HAP-1 (cell line): ENCODE measurements around the gene ATXN8OS.

Experiments used
- DNase-seq, 2 experiments: peaks; one replicate each; pipeline ENCODE4 v3.0.0-alpha.2; 2016 to 2020; ENCODE audit warnings: low spot score in 2 of 2
- H3K27me3 ChIP-seq: fragments of 250-450 bp; sonication (Bioruptor Pico); 2 replicates; pipeline ENCODE4 v1.5.1; 2020; ENCODE audit warnings: low read depth, mild to moderate bottlenecking, moderate library complexity
- H3K36me3 ChIP-seq: fragments of 250-450 bp; sonication (Bioruptor Pico); replicated peaks from 2 replicates; pipeline ENCODE4 v1.5.1; 2020; ENCODE audit warnings: mild to moderate bottlenecking
- H3K4me1 ChIP-seq: fragments of 250-450 bp; sonication (Bioruptor Pico); 2 replicates; pipeline ENCODE4 v1.5.1; 2020; ENCODE audit warnings: mild to moderate bottlenecking
- H3K4me3 ChIP-seq: fragments of 250-450 bp; sonication (Bioruptor Pico); 2 replicates; pipeline ENCODE4 v1.5.1; 2020; ENCODE audit warnings: mild to moderate bottlenecking, moderate library complexity
- H3K9me3 ChIP-seq: fragments of 250-450 bp; sonication (Bioruptor Pico); 2 replicates; pipeline ENCODE4 v1.5.1; 2020; ENCODE audit warnings: mild to moderate bottlenecking, moderate library complexity
- in situ Hi-C: fragments of 300-500 bp; cut with MboI; formaldehyde crosslinking; loops from 3 replicates; pipeline ENCODE4 v1.14.3; 2020; ENCODE audit warnings: low sequenced_read_pairs, inconsistent platforms, mixed read lengths

The ATXN8OS gene

DNA sequence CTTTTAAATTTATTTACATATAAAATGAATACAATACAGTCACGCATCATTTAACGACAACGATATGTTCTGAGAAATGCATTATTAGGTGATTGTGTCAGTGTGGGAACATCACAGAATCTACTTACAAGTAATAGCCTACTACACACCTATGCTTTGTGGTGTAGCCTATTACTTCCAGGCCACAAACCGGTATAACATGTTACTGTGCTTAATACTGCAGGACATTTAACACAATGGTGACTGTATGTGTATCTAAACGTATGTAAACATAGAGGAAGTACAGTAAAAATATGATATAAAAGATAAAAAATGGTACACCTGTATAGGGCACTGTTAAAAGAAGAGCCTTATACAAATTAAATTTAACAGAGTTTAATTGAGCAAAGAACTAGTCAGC, 63.1 kb downstream of the ATXN8OS start:
- Histone ChIP-seq H3K4me1 (no peaks in the 10 kb centered on the region), H3K27me3 (no peaks in the 10 kb centered on the region), H3K9me3 (no peaks in the 10 kb centered on the region), H3K36me3 (no peaks in the 10 kb centered on the region), H3K4me3 (no peak overlapping the region)
- DNase-seq = no peak
- in situ Hi-C loops = no loop called here

DNA sequence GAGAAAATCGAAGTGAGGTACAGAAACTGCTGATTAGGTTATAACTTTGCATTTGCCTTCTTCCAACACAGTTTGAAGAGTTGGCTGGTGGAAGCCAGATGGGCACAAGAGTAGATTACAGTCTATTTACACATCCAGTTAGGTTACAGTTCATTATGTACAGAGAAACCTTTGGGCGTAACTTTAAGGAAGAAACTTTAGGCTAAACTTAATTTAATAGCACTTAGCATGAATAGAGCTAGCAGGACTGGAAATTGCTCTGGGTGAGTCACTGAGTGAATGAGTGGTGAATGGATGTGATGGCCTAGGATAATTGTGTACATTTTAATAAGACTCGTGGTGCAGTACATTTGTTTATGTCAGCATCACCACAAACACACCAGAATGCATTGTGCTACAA, 63.5 kb downstream of the ATXN8OS start:
- Histone ChIP-seq H3K36me3 (no peaks in the 10 kb centered on the region), H3K27me3 (no peaks in the 10 kb centered on the region), H3K4me3 (no peak overlapping the region), H3K4me1 (no peaks in the 10 kb centered on the region), H3K9me3 (no peaks in the 10 kb centered on the region)
- in situ Hi-C loops = no loop called here
- DNase-seq = no peak

DNA sequence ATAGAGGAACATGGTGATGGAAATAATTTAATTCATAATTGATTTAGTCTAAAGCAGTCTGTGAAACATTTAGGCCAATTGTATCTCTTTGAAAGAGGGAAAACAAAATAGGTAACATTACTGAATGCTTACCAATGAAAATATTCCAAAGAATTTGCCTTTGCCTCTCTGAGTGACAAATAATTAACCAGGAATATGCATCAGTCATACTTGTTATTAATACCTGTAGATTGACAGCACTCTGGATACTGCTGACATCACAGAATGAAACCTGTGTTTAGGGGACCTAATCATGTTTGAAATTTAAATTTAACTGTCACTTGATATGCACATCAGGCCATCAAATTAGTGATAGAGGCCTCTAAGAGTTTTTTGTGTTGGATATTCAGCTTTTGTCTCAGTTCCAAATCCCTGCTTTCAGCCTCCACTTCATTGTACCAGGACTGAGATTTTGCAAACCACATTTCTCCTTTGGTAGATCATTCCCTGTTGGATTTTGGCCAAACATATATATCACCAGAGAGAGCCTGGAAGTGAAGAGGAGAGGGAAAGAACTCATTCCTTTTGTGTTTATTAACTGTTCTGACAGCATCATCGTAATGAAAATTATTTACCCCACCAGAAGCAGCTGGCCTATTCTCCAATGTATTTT, 65.4 kb downstream of the ATXN8OS start:
- Histone ChIP-seq H3K4me3 (no peak overlapping the region), H3K9me3 (no peaks in the 10 kb centered on the region), H3K27me3 (no peaks in the 10 kb centered on the region), H3K4me1 (no peaks in the 10 kb centered on the region), H3K36me3 (no peaks in the 10 kb centered on the region)
- DNase-seq = peak in 1 of 2 experiments; percentile 8
- in situ Hi-C loops = no loop called here

DNA sequence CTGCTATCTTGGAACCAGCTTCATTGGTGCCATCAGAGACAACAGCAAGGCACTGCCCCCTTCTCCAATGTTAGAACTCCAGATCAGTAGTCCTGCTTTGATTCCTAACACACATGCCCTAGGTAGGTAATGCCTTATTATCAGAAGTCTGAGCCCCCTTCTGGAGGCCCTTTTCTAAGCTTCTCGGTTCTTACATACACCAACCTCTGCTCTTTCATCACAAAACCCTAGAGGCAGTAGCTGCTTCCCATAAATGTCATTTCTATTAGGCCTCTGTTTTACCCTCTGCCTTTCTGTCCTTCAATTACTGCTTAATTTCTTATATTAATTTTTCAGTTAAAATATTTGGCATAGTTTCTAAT, 66.0 kb downstream of the ATXN8OS start:
- in situ Hi-C loops = no loop called here
- Histone ChIP-seq H3K36me3 (no peaks in the 10 kb centered on the region), H3K4me3 (no peak overlapping the region), H3K9me3 (no peaks in the 10 kb centered on the region), H3K27me3 (no peaks in the 10 kb centered on the region), H3K4me1 (no peaks in the 10 kb centered on the region)
- DNase-seq = no peak

DNA sequence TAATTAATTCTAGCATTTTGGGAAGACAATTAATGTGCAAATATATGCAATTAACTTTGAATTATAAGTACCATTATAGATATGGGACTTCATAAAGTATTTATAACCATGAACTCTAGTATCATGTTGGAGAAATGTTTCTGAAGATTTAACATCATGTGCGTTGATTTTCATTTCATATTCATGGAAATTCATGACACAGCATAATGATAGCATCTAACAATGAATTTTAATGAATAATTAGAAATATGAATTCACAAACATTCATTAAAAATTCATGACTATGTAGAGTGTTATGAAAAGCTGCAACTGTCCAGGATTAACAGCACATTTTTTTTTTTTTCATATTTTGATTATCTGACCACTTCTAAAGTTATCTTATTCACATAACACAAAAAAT, 70.7 kb downstream of the ATXN8OS start:
- no peak overlapping the region for H3K4me3 ChIP-seq
- no peaks in the 10 kb centered on the region for H3K9me3 ChIP-seq
- H3K4me1 ChIP-seq = no peaks in the 10 kb centered on the region
- in situ Hi-C loops = no loop called here
- H3K27me3 ChIP-seq = no peaks in the 10 kb centered on the region
- no peak for DNase-seq
- H3K36me3 ChIP-seq = no peaks in the 10 kb centered on the region
